ENCODE data around the gene CHMP6.

GRCh38 chr17:81045590-81046095, 54.0 kb downstream of the CHMP6 start:
- TF ChIP-seq CTCF (IDR thresholded peaks at IDR 0.05; ENCODE audit: low read depth, low read length, missing input control) (no peak), GABPA (IDR thresholded peaks at IDR 0.05 in 1 of 2, conservative IDR thresholded peaks at IDR 0.05 in 1 of 2) (no peak), RAD21 (IDR thresholded peaks at IDR 0.05) (no peak), YY1 (IDR thresholded peaks at IDR 0.05) (no peak), REST (IDR thresholded peaks at IDR 0.05) (no peak), MAX (IDR thresholded peaks at IDR 0.05) (no peak), NR2F2 (IDR thresholded peaks at IDR 0.05) (no peak), ATF3 (IDR thresholded peaks at IDR 0.05) (no peak), TAF1 (conservative IDR thresholded peaks at IDR 0.05) (no peak)

All from liver (tissue), 3 donors.